DOHH2 (cell line): Measurements from ENCODE around the gene OR2AT4.

Source experiments
- H3F3A ChIP-seq: fragments of 200-600 bp; sonication (generic), shearing (Covaris generic); 2 replicates; pipeline ENCODE4 v1.6.0; 2016; ENCODE audit warnings: antibody characterized with exemption, mild to moderate bottlenecking; ENCODE audit not compliant: control insufficient read depth, insufficient read depth
- H3K27ac ChIP-seq: fragments of 200-600 bp; sonication (generic); 2 replicates; pipeline ENCODE4 v1.5.1; 2014; ENCODE audit warnings: low read depth, mild to moderate bottlenecking, low read length, moderate library complexity
- H3K27me3 ChIP-seq: fragments of 200-600 bp; sonication (generic); 2 replicates; pipeline ENCODE4 v1.6.1; 2014; ENCODE audit warnings: mild to moderate bottlenecking, low read length, mixed read lengths; ENCODE audit not compliant: control insufficient read depth
- H3K36me3 ChIP-seq: fragments of 200-600 bp; sonication (generic); 2 replicates; pipeline ENCODE4 v1.6.1; 2014; ENCODE audit warnings: mild to moderate bottlenecking, low read length, moderate library complexity, mixed read lengths; ENCODE audit not compliant: control insufficient read depth
- H3K4me1 ChIP-seq: fragments of 200-600 bp; sonication (generic); 2 replicates; pipeline ENCODE4 v1.6.1; 2014; ENCODE audit warnings: mild to moderate bottlenecking, low read length, mixed read lengths; ENCODE audit not compliant: control insufficient read depth
- H3K4me2 ChIP-seq: fragments of 200-600 bp; sonication (generic); 2 replicates; pipeline ENCODE4 v1.6.0; 2014; ENCODE audit warnings: mild to moderate bottlenecking, low read length, moderate library complexity
- H3K4me3 ChIP-seq: fragments of 200-600 bp; sonication (generic); 2 replicates; pipeline ENCODE4 v1.5.1; 2014; ENCODE audit warnings: mild to moderate bottlenecking, low read length, mixed read lengths
- H3K79me2 ChIP-seq: fragments of 200-600 bp; sonication (generic); 2 replicates; pipeline ENCODE4 v1.6.1; 2014; ENCODE audit warnings: mild to moderate bottlenecking, low read length, mixed read lengths; ENCODE audit not compliant: control insufficient read depth
- H3K9me2 ChIP-seq: fragments of 200-600 bp; sonication (generic); replicated peaks from 2 replicates; pipeline ENCODE4 v1.6.1; 2014; ENCODE audit warnings: mild to moderate bottlenecking, low read length, mixed read lengths; ENCODE audit not compliant: control insufficient read depth
- H3K9me3 ChIP-seq: fragments of 200-600 bp; sonication (generic); 2 replicates; pipeline ENCODE4 v1.6.1; 2014; ENCODE audit warnings: antibody characterized with exemption, low read length, mixed read lengths; ENCODE audit not compliant: control insufficient read depth, insufficient read depth
- H4K20me1 ChIP-seq: fragments of 200-600 bp; sonication (generic); 2 replicates; pipeline ENCODE4 v1.6.0; 2014; ENCODE audit warnings: low read depth, mild to moderate bottlenecking, antibody characterized with exemption, low read length, moderate library complexity; ENCODE audit not compliant: control insufficient read depth, insufficient read depth
- CTCF ChIP-seq: fragments of 200-600 bp; sonication (generic); IDR thresholded peaks from one replicate; pipeline ENCODE4 v1.5.1; 2014; ENCODE audit warnings: antibody characterized with exemption, mild to moderate bottlenecking, low read depth, low read length; ENCODE audit not compliant: poor library complexity, severe bottlenecking
- EZH2phosphoT487 ChIP-seq: fragments of 200-600 bp; sonication (generic); IDR thresholded peaks from 2 replicates; pipeline ENCODE4 v1.6.1; 2017; ENCODE audit warnings: borderline replicate concordance, mild to moderate bottlenecking, antibody characterized with exemption, low read length, moderate library complexity, mixed read lengths

The OR2AT4 gene

GRCh38 chr11:75105462-75105925 is 8.8 kb upstream of the OR2AT4 start:
- no peak overlapping the region for H3K4me2 ChIP-seq
- peaks cover 8% of the 10 kb centered on the region; the same call in 1 of the 2 replicates for H3K27me3 ChIP-seq
- H3K9me3 ChIP-seq, result 0 out of 2 replicates have a peak, but pooled peaks cover 3% of the 10 kb centered on the region
- no peak overlapping the region for H3K27ac ChIP-seq
- H4K20me1 ChIP-seq, result no peaks in the 10 kb centered on the region
- H3K79me2 ChIP-seq, result no peaks in the 10 kb centered on the region
- H3K4me3 ChIP-seq, result no peak overlapping the region
- H3K9me2 ChIP-seq, result no peaks in the 10 kb centered on the region
- H3K36me3 ChIP-seq, result no peaks in the 10 kb centered on the region
- H3K4me1 ChIP-seq, result no peaks in the 10 kb centered on the region
- TF ChIP-seq EZH2phosphoT487 (no peak), CTCF (no peak)
- H3F3A ChIP-seq, result no peaks in the 10 kb centered on the region

- Histone ChIP-seq H3K4me3 (no peak overlapping the region), H4K20me1 (no peaks in the 10 kb centered on the region), H3K79me2 (no peaks in the 10 kb centered on the region), H3F3A (no peaks in the 10 kb centered on the region), H3K4me1 (no peaks in the 10 kb centered on the region), H3K4me2 (no peak overlapping the region), H3K27ac (no peak overlapping the region), H3K36me3 (no peaks in the 10 kb centered on the region), H3K27me3 (peaks cover 11% of the 10 kb centered on the region; the same call in 1 of the 2 replicates), H3K9me2 (no peaks in the 10 kb centered on the region), H3K9me3 (no peaks in the 10 kb centered on the region)
- TF ChIP-seq CTCF, result no peak
- TF ChIP-seq EZH2phosphoT487, result no peak
These were observed 6.8 kb upstream of the OR2AT4 start for GRCh38 chr11:75103380-75104026.

GRCh38 chr11:75101424-75102128 is 4.9 kb upstream of the OR2AT4 start:
- Histone ChIP-seq H3K9me3 (no peaks in the 10 kb centered on the region), H3K27ac (no peak overlapping the region), H3K27me3 (peaks cover 11% of the 10 kb centered on the region; the same call in 1 of the 2 replicates), H3K9me2 (no peaks in the 10 kb centered on the region), H3K36me3 (no peaks in the 10 kb centered on the region), H4K20me1 (no peaks in the 10 kb centered on the region), H3K4me1 (no peaks in the 10 kb centered on the region), H3F3A (no peaks in the 10 kb centered on the region), H3K4me2 (no peak overlapping the region), H3K4me3 (no peak overlapping the region), H3K79me2 (no peaks in the 10 kb centered on the region)
- TF ChIP-seq EZH2phosphoT487 (no peak), CTCF (no peak)
